Right lobe of liver (tissue), 4 donors: ENCODE measurements around the gene EPB41L4A.

ENCODE experiments used
- CTCF ChIP-seq, 4 donors: fragments of 200-600 bp in 3 of 4; fragments of 450-650 bp in 1 of 4; IDR thresholded peaks; one replicate each; pipeline versions ENCODE4 v1.5.1 to v1.8.0; 2016 to 2022; ENCODE audit warnings: antibody characterized with exemption in 4 of 4, mild to moderate bottlenecking in 2 of 4
- POLR2A ChIP-seq: fragments of 450-650 bp; IDR thresholded peaks from one replicate; pipeline ENCODE4 v1.6.1; 2017; ENCODE audit warnings: antibody characterized with exemption, mild to moderate bottlenecking
- donor health status: DM: no; HTN: no; CAD: no.
- donor health status: DM: no; HTN: no; CAD: no.
- donor health status: DM: no; HTN: yes; CAD: no.

- TF ChIP-seq CTCF (IDR thresholded peaks at IDR 0.05) (no peak), POLR2A (no peak)
These were observed 276.3 kb downstream of the EPB41L4A start for GRCh38 chr5:112142769-112143270.
